Renal pelvis (tissue), 4 donors: ENCODE results near the gene GLG1. TPM values are rescaled to one million over a fixed set of nuclear protein-coding genes. Genes with fewer than 3 reads are reported as not detected.
"Not testable (repeated sequence)": the region's sequence is repeated elsewhere in the genome, so short reads cannot be mapped to it uniquely, and the experiment has no call there.

Experiments used
- DNase-seq: peaks from one replicate; pipeline ENCODE4 v3.0.0-alpha.2; 2013
- polyA plus RNA-seq, 3 donors: library from polyadenylated mRNA; unstranded; fragments of 120-200 nt; gene quantifications; one replicate each; pipeline ENCODE4 v1.2.1, GENCODE V29; 2013; ENCODE audit not compliant: insufficient read length in 3 of 3

GLG1 gene
- polyA plus RNA-seq, 3 donors, result 149 to 173 (median 165) TPM

- not testable (repeated sequence) for DNase-seq
Measured at GRCh38 chr16:74412775-74413390, 194.0 kb downstream of the GLG1 start.

- not testable (repeated sequence) for DNase-seq
Measured at GRCh38 chr16:74412138-74412774, 194.7 kb downstream of the GLG1 start.

GRCh38 chr16:74410981-74411380 is 195.9 kb downstream of the GLG1 start:
- not testable (repeated sequence) for DNase-seq

- DNase-seq, result not testable (repeated sequence)
Measured at GRCh38 chr16:74410057-74410957, 196.6 kb downstream of the GLG1 start.

GRCh38 chr16:74409185-74409981 is 197.5 kb downstream of the GLG1 start:
- not testable (repeated sequence) for DNase-seq

- DNase-seq, result not testable (repeated sequence)
Measured at GRCh38 chr16:74407362-74407705, 199.6 kb downstream of the GLG1 start.

GRCh38 chr16:74406600-74407361 is 200.1 kb downstream of the GLG1 start:
- DNase-seq, result not testable (repeated sequence)

GRCh38 chr16:74404148-74404933 is 202.6 kb downstream of the GLG1 start:
- not testable (repeated sequence) for DNase-seq

- not testable (repeated sequence) for DNase-seq
Measured at GRCh38 chr16:74400238-74400637, 206.7 kb downstream of the GLG1 start.

- DNase-seq, result not testable (repeated sequence)
Measured at GRCh38 chr16:74398212-74398895, 208.6 kb downstream of the GLG1 start.

Other genes starting within 250 kb of the GLG1 start
- gene NPIPB15, start 230.8 kb downstream of the GLG1 start, polyA plus RNA-seq, result 10 to 100 TPM in 1 of 3 donors, 1 to 10 TPM in 2; 5.5 to 22.2 (median 9.6) TPM
- gene CLEC18B, start 185.6 kb downstream of the GLG1 start, polyA plus RNA-seq, result 100 to 1,000 TPM; 154 to 228 (median 188) TPM
- 10 to 100 TPM; 29.0 to 33.4 (median 30.3) TPM for gene RFWD3, start 59.8 kb upstream of the GLG1 start, polyA plus RNA-seq
- 1 to 10 TPM; 3.7 to 4.5 (median 3.8) TPM for gene MLKL, start 93.7 kb upstream of the GLG1 start, polyA plus RNA-seq
- 1 to 10 TPM; 3.9 to 4.7 (median 4.2) TPM for gene FA2H, start 167.7 kb upstream of the GLG1 start, polyA plus RNA-seq